ENCODE measurements around the gene FBXO10.
"Not testable (repeated sequence)": the region's sequence is repeated elsewhere in the genome, so short reads cannot be mapped to it uniquely, and the experiment has no call there.

The FBXO10 gene

GRCh38 chr9:37486256-37486615 is 89.9 kb downstream of the FBXO10 start:
- Histone ChIP-seq H3K4me3 (ENCODE audit: low read depth, low read length) (peak overlapping the region; percentile 74), H3K9ac (no peak overlapping the region), H3K36me3 (ENCODE audit: control insufficient read depth, insufficient read depth, low read length) (no peaks in the 10 kb centered on the region), H3K4me2 (ENCODE audit: low read length) (peak overlapping the region; percentile 81), H3K27ac (peak overlapping the region; percentile 13), H3K27me3 (ENCODE audit: control insufficient read depth, insufficient read depth, low read length) (no peaks in the 10 kb centered on the region), H3K79me2 (no peaks in the 10 kb centered on the region), H3K9me3 (ENCODE audit: control insufficient read depth, low read length) (no peaks in the 10 kb centered on the region), H2AFZ (peak overlapping the region; percentile 85), H3K4me1 (peaks cover 6% of the 10 kb centered on the region)
- TF ChIP-seq, protein P1, sequence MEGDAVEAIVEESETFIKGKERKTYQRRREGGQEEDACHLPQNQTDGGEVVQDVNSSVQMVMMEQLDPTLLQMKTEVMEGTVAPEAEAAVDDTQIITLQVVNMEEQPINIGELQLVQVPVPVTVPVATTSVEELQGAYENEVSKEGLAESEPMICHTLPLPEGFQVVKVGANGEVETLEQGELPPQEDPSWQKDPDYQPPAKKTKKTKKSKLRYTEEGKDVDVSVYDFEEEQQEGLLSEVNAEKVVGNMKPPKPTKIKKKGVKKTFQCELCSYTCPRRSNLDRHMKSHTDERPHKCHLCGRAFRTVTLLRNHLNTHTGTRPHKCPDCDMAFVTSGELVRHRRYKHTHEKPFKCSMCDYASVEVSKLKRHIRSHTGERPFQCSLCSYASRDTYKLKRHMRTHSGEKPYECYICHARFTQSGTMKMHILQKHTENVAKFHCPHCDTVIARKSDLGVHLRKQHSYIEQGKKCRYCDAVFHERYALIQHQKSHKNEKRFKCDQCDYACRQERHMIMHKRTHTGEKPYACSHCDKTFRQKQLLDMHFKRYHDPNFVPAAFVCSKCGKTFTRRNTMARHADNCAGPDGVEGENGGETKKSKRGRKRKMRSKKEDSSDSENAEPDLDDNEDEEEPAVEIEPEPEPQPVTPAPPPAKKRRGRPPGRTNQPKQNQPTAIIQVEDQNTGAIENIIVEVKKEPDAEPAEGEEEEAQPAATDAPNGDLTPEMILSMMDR (IDR thresholded peaks at IDR 0.05) = no peak

DNA sequence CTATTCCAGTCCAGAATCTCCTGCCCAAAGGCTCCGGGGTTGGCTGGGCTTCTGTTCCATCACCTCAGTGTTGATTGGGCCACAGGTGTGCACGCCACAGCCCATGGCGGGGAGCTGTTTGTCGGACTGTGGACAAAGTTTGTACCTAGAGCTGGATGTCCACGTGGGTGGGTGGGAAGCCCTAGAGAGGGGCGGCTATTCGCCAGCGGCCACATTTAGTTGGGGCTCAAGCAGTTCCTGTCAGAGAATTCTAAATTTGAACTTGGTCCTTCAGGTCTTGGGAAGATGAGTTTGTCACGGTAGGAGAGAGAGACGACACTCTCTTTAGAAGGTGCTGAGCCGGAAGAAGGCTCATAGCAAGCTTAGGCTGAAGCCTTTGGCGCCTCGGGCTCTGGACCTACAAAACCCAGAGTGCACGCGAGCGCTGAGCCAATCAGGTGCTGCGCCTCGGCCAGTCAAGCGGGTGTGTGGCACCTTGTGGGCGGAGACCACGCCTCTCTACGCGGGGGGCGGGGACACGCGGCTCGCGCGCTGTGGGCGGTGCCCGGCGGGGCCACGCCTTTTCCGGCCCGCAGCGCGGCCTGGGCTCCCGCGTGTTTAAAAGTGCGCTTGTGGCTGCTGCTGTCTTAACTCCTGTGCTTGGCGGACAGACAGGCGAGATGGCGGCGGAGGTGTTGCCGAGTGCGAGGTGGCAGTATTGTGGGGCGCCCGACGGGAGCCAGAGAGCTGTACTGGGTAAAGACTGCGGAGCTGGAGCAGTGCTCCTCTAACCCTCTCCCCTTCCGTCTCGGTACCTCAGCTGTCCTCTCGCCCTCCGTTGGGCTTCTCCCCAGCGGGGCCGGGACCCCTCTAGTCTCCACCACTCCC is 90.6 kb downstream of the FBXO10 start, which contains the start of gene POLR1E:
Gene POLR1E, plus strand, starts transcription at position 560 of the 867 bp plus-strand sequence. Its CDS starts 100 bp downstream, at position 660.
- H3K27ac ChIP-seq = peak within 1 kb of the TSS; percentile 13
- no peaks in the 10 kb centered on the region for H3K9me3 ChIP-seq (ENCODE audit: control insufficient read depth, low read length)
- no peaks in the 10 kb centered on the region for H3K36me3 ChIP-seq (ENCODE audit: control insufficient read depth, insufficient read depth, low read length)
- H2AFZ ChIP-seq = peak within 1 kb of the TSS; percentile 85
- peak within 1 kb of the TSS; percentile 81 for H3K4me2 ChIP-seq (ENCODE audit: low read length)
- H3K9ac ChIP-seq = no peak within 1 kb of the TSS
- no peaks in the 10 kb centered on the region for H3K79me2 ChIP-seq
- TF ChIP-seq, protein P1 (IDR thresholded peaks at IDR 0.05) = no peak
- H3K4me1 ChIP-seq = peaks cover 6% of the 10 kb centered on the region
- H3K4me3 ChIP-seq (ENCODE audit: low read depth, low read length) = peak within 1 kb of the TSS; percentile 74
- H3K27me3 ChIP-seq (ENCODE audit: control insufficient read depth, insufficient read depth, low read length) = no peaks in the 10 kb centered on the region

GRCh38 chr9:37480759-37481158 is 95.4 kb downstream of the FBXO10 start:
- H3K9ac ChIP-seq = no peak overlapping the region
- no peaks in the 10 kb centered on the region for H3K27me3 ChIP-seq (ENCODE audit: control insufficient read depth, insufficient read depth, low read length)
- TF ChIP-seq, protein P1 (IDR thresholded peaks at IDR 0.05) = no peak
- no peaks in the 10 kb centered on the region for H3K79me2 ChIP-seq
- peaks cover 3% of the 10 kb centered on the region for H3K4me1 ChIP-seq
- no peaks in the 10 kb centered on the region for H3K36me3 ChIP-seq (ENCODE audit: control insufficient read depth, insufficient read depth, low read length)
- H2AFZ ChIP-seq = no peak overlapping the region
- H3K4me2 ChIP-seq (ENCODE audit: low read length) = no peak overlapping the region
- H3K27ac ChIP-seq = no peak overlapping the region
- no peaks in the 10 kb centered on the region for H3K9me3 ChIP-seq (ENCODE audit: control insufficient read depth, low read length)
- H3K4me3 ChIP-seq (ENCODE audit: low read depth, low read length) = no peak overlapping the region

- not testable (repeated sequence) for H3K27ac ChIP-seq
Observed at GRCh38 chr9:37477987-37478619, 98.1 kb downstream of the FBXO10 start.

DNA sequence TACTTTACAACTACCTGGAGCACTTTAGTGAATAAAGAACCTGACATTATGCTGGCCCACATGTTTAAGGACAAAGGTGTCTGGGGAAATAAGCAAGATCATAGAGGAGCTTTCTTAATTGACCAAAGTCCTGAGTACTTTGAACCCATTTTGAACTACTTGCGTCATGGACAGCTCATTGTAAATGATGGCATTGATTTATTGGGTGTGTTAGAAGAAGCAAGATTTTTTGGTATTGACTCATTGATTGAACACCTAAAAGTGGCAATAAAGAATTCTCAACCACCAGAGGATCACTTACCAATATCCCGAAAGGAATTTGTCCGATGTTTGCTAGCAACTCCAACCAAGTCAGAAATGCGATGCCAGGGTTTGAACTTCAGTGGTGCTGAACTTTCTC is 98.7 kb downstream of the FBXO10 start:
- H3K9ac ChIP-seq; H3K4me3 ChIP-seq (ENCODE audit: low read depth, low read length); H3K4me2 ChIP-seq (ENCODE audit: low read length); H3K27me3 ChIP-seq (ENCODE audit: control insufficient read depth, insufficient read depth, low read length); H3K4me1 ChIP-seq; H3K27ac ChIP-seq; H3K79me2 ChIP-seq; H3K36me3 ChIP-seq (ENCODE audit: control insufficient read depth, insufficient read depth, low read length); H2AFZ ChIP-seq; H3K9me3 ChIP-seq (ENCODE audit: control insufficient read depth, low read length): not testable (repeated sequence)

More at GRCh38 chr9:37477987-37478619, 98.1 kb downstream of the FBXO10 start:
- not testable (repeated sequence) for H3K4me1 ChIP-seq; H3K27me3 ChIP-seq (ENCODE audit: control insufficient read depth, insufficient read depth, low read length); H3K4me3 ChIP-seq (ENCODE audit: low read depth, low read length); H3K9ac ChIP-seq; H3K9me3 ChIP-seq (ENCODE audit: control insufficient read depth, low read length); H2AFZ ChIP-seq; H3K4me2 ChIP-seq (ENCODE audit: low read length); H3K36me3 ChIP-seq (ENCODE audit: control insufficient read depth, insufficient read depth, low read length); H3K79me2 ChIP-seq
